ENCODE data around the gene CACNB3.

Gene CACNB3

GRCh38 chr12:48863291-48863690 lies 45.0 kb downstream of the CACNB3 start:
- Histone ChIP-seq H3K27ac (no peak overlapping the region), H3K4me3 (ENCODE audit: low read depth, low read length) (no peak overlapping the region), H3K27me3 (replicated peaks) (peaks cover 15% of the 10 kb centered on the region), H3K36me3 (replicated peaks) (no peaks in the 10 kb centered on the region)
- in situ Hi-C loops (cut with HindIII; ENCODE audit: low pct_ligation_motif_present, low sequenced_read_pairs), result no loop called here
- no peak for DNase-seq
- TF ChIP-seq CTCF (IDR thresholded peaks at IDR 0.05; ENCODE audit: low read depth, low read length, missing control alignments), result no peak

GRCh38 chr12:48865281-48866051 lies 47.2 kb downstream of the CACNB3 start, which contains the start of gene RND1:
RND1 (minus strand) TSS chr12:48865870; CDS start chr12:48865767, 103 bp downstream.
- H3K27ac ChIP-seq, result no peak within 1 kb of the TSS
- no peak for TF ChIP-seq CTCF (IDR thresholded peaks at IDR 0.05; ENCODE audit: low read depth, low read length, missing control alignments)
- no peaks in the 10 kb centered on the region for H3K36me3 ChIP-seq (replicated peaks)
- in situ Hi-C loops (cut with HindIII; ENCODE audit: low pct_ligation_motif_present, low sequenced_read_pairs), result no loop called here
- H3K27me3 ChIP-seq (replicated peaks), result peaks cover 15% of the 10 kb centered on the region
- peak; percentile 90 for DNase-seq
- peak within 1 kb of the TSS; percentile 68 for H3K4me3 ChIP-seq (ENCODE audit: low read depth, low read length)

GRCh38 chr12:48866052-48866711 lies 47.9 kb downstream of the CACNB3 start:
- no peak for TF ChIP-seq CTCF (IDR thresholded peaks at IDR 0.05; ENCODE audit: low read depth, low read length, missing control alignments)
- DNase-seq, result no peak
- H3K36me3 ChIP-seq (replicated peaks), result no peaks in the 10 kb centered on the region
- no peak overlapping the region for H3K27ac ChIP-seq
- H3K27me3 ChIP-seq (replicated peaks), result peaks cover 15% of the 10 kb centered on the region
- in situ Hi-C loops (cut with HindIII; ENCODE audit: low pct_ligation_motif_present, low sequenced_read_pairs), result no loop called here
- H3K4me3 ChIP-seq (ENCODE audit: low read depth, low read length), result peak overlapping the region; percentile 68

GRCh38 chr12:48868451-48868850 lies 50.2 kb downstream of the CACNB3 start:
- DNase-seq, result no peak
- in situ Hi-C loops (cut with HindIII; ENCODE audit: low pct_ligation_motif_present, low sequenced_read_pairs), result no loop called here
- Histone ChIP-seq H3K36me3 (replicated peaks) (no peaks in the 10 kb centered on the region), H3K27me3 (replicated peaks) (peaks cover 14% of the 10 kb centered on the region), H3K4me3 (ENCODE audit: low read depth, low read length) (no peak overlapping the region), H3K27ac (no peak overlapping the region)
- no peak for TF ChIP-seq CTCF (IDR thresholded peaks at IDR 0.05; ENCODE audit: low read depth, low read length, missing control alignments)

- no peak for TF ChIP-seq CTCF (IDR thresholded peaks at IDR 0.05; ENCODE audit: low read depth, low read length, missing control alignments)
- in situ Hi-C loops (cut with HindIII; ENCODE audit: low pct_ligation_motif_present, low sequenced_read_pairs), result no loop called here
- H3K4me3 ChIP-seq (ENCODE audit: low read depth, low read length), result no peak overlapping the region
- peaks cover 11% of the 10 kb centered on the region for H3K27me3 ChIP-seq (replicated peaks)
- H3K36me3 ChIP-seq (replicated peaks), result no peaks in the 10 kb centered on the region
- no peak overlapping the region for H3K27ac ChIP-seq
- DNase-seq, result no peak
These were observed 50.9 kb downstream of the CACNB3 start for GRCh38 chr12:48869191-48869590.

Measured in brain microvascular endothelial cell (primary cell).